Testis (tissue), 3 donors: ENCODE data around the gene MOV10L1. TPM values are rescaled to one million over a fixed set of nuclear protein-coding genes. Genes with fewer than 3 reads are reported as not detected.

ENCODE experiments used
- DNase-seq: peaks from one replicate; pipeline ENCODE4 v3.0.0-alpha.2; 2019
- H3K27ac ChIP-seq, 2 donors: fragments of 200-600 bp; sonication (generic); one replicate each; pipeline ENCODE4 v1.5.1; 2019
- H3K27me3 ChIP-seq: fragments of 200-600 bp; sonication (generic); one replicate; pipeline ENCODE4 v1.5.1; 2019
- H3K36me3 ChIP-seq: fragments of 200-600 bp; sonication (generic); one replicate; pipeline ENCODE4 v1.5.1; 2017; ENCODE audit warnings: low read depth; ENCODE audit errors: missing control alignments
- H3K4me1 ChIP-seq: fragments of 200-600 bp; sonication (generic); one replicate; pipeline ENCODE4 v1.5.1; 2019
- H3K4me3 ChIP-seq, 2 donors: fragments of 200-600 bp; sonication (generic); one replicate each; pipeline ENCODE4 v1.5.1; 2017 to 2019
- H3K9me3 ChIP-seq: fragments of 200-600 bp; sonication (generic); one replicate; pipeline ENCODE4 v1.5.1; 2017
- POLR2A ChIP-seq: fragments of 450-650 bp; IDR thresholded peaks from one replicate; pipeline ENCODE4 v1.6.1; 2017; ENCODE audit warnings: antibody characterized with exemption, mild to moderate bottlenecking, moderate library complexity
- WGBS, 2 donors: methylation state at CpG; one replicate each; pipeline ENCODE4 v1.1.5; 2018; 5-methylcytosine and 5-hydroxymethylcytosine counted together
- intact Hi-C: fragments of 100-400 bp; cut with DNase I; formaldehyde crosslinking; loops from one replicate; pipeline ENCODE4 v1.15.1; 2023; ENCODE audit warnings: low total_unique reads
- polyA plus RNA-seq: library from polyadenylated mRNA; stranded (reverse); fragments of 350-450 nt; fragmentation: Illumina TruSeq; extraction: RNeasy Lipid Tissue Mini Kit (QIAGEN cat#74804); gene quantifications from one replicate; pipeline ENCODE4 v1.2.3, GENCODE V29; 2014; ENCODE audit warnings: low read depth, low replicate concordance; ENCODE audit not compliant: insufficient read depth
- total RNA-seq, 2 donors: library from RNA; depleted of rRNA; stranded (reverse); fragments of >200 nt; gene quantifications; one replicate each; pipeline ENCODE4 v1.2.3, GENCODE V29; 2016
- TF ChIP-seq, protein P1 (sequence below), 3 experiments: fragments of 450-650 bp in 2 of 3; fragments of 200-600 bp in 1 of 3; sonication (generic) in 1 of 3; IDR thresholded peaks; one replicate each; pipeline ENCODE4 v1.5.1; 2016 to 2019; ENCODE audit warnings: antibody characterized with exemption in 3 of 3, mild to moderate bottlenecking in 2 of 3, moderate library complexity in 1 of 3

Gene MOV10L1
- total and polyA plus RNA-seq, 3 donors from 2014 or later, result 48.4 to 73.3 (median 62.4) TPM

- H3K9me3 ChIP-seq, result no peaks in the 10 kb centered on the region
- H3K4me1 ChIP-seq, result no peaks in the 10 kb centered on the region
- TF ChIP-seq, protein P1, sequence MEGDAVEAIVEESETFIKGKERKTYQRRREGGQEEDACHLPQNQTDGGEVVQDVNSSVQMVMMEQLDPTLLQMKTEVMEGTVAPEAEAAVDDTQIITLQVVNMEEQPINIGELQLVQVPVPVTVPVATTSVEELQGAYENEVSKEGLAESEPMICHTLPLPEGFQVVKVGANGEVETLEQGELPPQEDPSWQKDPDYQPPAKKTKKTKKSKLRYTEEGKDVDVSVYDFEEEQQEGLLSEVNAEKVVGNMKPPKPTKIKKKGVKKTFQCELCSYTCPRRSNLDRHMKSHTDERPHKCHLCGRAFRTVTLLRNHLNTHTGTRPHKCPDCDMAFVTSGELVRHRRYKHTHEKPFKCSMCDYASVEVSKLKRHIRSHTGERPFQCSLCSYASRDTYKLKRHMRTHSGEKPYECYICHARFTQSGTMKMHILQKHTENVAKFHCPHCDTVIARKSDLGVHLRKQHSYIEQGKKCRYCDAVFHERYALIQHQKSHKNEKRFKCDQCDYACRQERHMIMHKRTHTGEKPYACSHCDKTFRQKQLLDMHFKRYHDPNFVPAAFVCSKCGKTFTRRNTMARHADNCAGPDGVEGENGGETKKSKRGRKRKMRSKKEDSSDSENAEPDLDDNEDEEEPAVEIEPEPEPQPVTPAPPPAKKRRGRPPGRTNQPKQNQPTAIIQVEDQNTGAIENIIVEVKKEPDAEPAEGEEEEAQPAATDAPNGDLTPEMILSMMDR (IDR thresholded peaks at IDR 0.05), result no peak
- TF ChIP-seq POLR2A, result no peak
- H3K4me3 ChIP-seq, result no peak overlapping the region
- H3K36me3 ChIP-seq, result no peaks in the 10 kb centered on the region
- intact Hi-C loops, result no loop called here
- WGBS, 2 donors, result 87 to 89% methylated on average over 7 to 8 of the region's 8 CpGs
- no peaks in the 10 kb centered on the region for H3K27me3 ChIP-seq
- H3K27ac ChIP-seq, result no peak overlapping the region
- DNase-seq, result no peak
These were observed 19.4 kb upstream of the MOV10L1 start for GRCh38 chr22:50070366-50070765.

GRCh38 chr22:50071432-50072166, 18.2 kb upstream of the MOV10L1 start:
- intact Hi-C loops, result no loop called here
- no peak for TF ChIP-seq POLR2A
- TF ChIP-seq, protein P1 (IDR thresholded peaks at IDR 0.05), result no peak
- no peak overlapping the region for H3K27ac ChIP-seq
- no peaks in the 10 kb centered on the region for H3K27me3 ChIP-seq
- whole genome bisulfite sequencing, 2 donors, result 89 to 91% methylated on average over 12 to 14 of the region's 14 CpGs
- H3K4me1 ChIP-seq, result no peaks in the 10 kb centered on the region
- no peaks in the 10 kb centered on the region for H3K36me3 ChIP-seq
- no peaks in the 10 kb centered on the region for H3K9me3 ChIP-seq
- DNase-seq, result no peak
- no peak overlapping the region for H3K4me3 ChIP-seq

- TF ChIP-seq, protein P1 (IDR thresholded peaks at IDR 0.05), result no peak
- no peak for TF ChIP-seq POLR2A
- H3K27me3 ChIP-seq, result no peaks in the 10 kb centered on the region
- H3K9me3 ChIP-seq, result no peaks in the 10 kb centered on the region
- no peak overlapping the region for H3K27ac ChIP-seq
- H3K36me3 ChIP-seq, result no peaks in the 10 kb centered on the region
- no peak overlapping the region for H3K4me3 ChIP-seq
- no peaks in the 10 kb centered on the region for H3K4me1 ChIP-seq
- intact Hi-C loops, result no loop called here
- 89 to 100% methylated on average over 2 to 9 of the region's 9 CpGs for WGBS, 2 donors
- no peak for DNase-seq
These were observed 17.6 kb upstream of the MOV10L1 start for GRCh38 chr22:50072167-50072555.

DNA sequence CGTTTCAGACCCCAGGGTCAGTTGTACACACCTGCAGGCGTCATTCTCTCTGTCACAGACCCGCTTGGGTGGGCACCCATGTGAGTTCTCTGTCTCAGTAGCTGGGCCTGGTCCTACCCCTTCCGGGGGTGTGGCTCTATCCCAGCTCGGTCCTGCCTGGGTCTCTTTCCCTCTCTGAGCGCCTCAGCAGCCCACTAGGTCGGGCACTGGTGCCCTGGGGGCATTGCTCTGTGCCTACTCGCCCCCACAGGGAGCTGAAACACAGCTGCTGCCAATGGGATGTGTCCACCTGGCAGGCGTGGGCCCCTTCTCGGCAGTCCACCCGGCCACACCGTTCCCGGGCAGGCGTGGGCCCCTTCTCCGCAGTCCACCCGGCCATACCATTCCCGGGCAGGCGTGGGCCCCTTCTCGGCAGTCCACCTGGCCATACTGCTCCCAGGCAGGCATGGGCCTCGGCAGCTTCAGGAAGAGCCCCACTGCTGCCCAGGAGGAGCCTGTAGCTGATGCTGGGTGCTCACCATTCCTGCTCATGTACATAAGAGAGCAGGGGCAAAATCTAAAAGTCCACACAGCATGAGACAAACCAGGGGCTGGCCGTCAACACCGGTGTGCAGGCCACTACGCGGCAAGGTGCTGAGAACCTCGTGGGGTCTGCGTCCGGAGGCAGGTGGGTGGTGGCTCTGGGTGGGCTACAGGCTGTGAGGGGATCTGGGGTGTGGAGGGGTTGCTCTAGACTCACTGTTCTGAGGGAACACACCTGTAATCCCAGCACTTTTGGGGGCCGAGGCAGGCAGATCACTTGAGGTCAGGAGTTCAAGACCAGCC, 16.9 kb upstream of the MOV10L1 start:
- Histone ChIP-seq H3K4me1 (no peaks in the 10 kb centered on the region), H3K36me3 (no peaks in the 10 kb centered on the region), H3K9me3 (no peaks in the 10 kb centered on the region), H3K4me3 (no peak overlapping the region), H3K27me3 (no peaks in the 10 kb centered on the region), H3K27ac (no peak overlapping the region)
- WGBS, 2 donors, result 88 to 95% methylated on average over 17 to 28 of the region's 28 CpGs
- no peak for DNase-seq
- no peak for TF ChIP-seq POLR2A
- TF ChIP-seq, protein P1 (IDR thresholded peaks at IDR 0.05), result no peak
- intact Hi-C loops, result no loop called here
